ENCODE results near the gene SENP1. TPM values are rescaled to one million over a fixed set of nuclear protein-coding genes. Genes with fewer than 3 reads are reported as not detected.
A peak's percentile ranks its signal among the peaks of the same experiment; 100 is the strongest.

SENP1 gene
- total RNA-seq, 2 donors from 2014 or later: 11.6 to 13.9 TPM

GRCh38 chr12:48106681-48107613 is 1.1 kb upstream of the SENP1 start:
- TF ChIP-seq CTCF (IDR thresholded peaks at IDR 0.05): no peak
- DNase-seq (ENCODE audit: low spot score): no peak
- H3K4me3 ChIP-seq: peak overlapping the region; percentile 95 to 98
- H3K9me3 ChIP-seq: no peaks in the 10 kb centered on the region
- H3K4me1 ChIP-seq: peaks cover 0 to 21% of the 10 kb centered on the region in 2 donors
- H3K27ac ChIP-seq: peak overlapping the region; percentile 93
- no peaks in the 10 kb centered on the region for H3K36me3 ChIP-seq
- H3K27me3 ChIP-seq: no peaks in the 10 kb centered on the region

- TF ChIP-seq CTCF (IDR thresholded peaks at IDR 0.05): no peak
These were observed 485 bp downstream of the SENP1 start for GRCh38 chr12:48105321-48105866.

GRCh38 chr12:48104531-48104930 is 1.3 kb downstream of the SENP1 start:
- peak overlapping the region in 1 of 2 donors; percentile 98 for H3K4me3 ChIP-seq
- H3K36me3 ChIP-seq: no peaks in the 10 kb centered on the region
- no peak overlapping the region for H3K27ac ChIP-seq
- no peak for DNase-seq (ENCODE audit: low spot score)
- H3K9me3 ChIP-seq: no peaks in the 10 kb centered on the region
- no peaks in the 10 kb centered on the region for H3K27me3 ChIP-seq
- peaks cover 0 to 23% of the 10 kb centered on the region in 2 donors for H3K4me1 ChIP-seq
- no peak for TF ChIP-seq CTCF (IDR thresholded peaks at IDR 0.05)

More at GRCh38 chr12:48105321-48105866, 485 bp downstream of the SENP1 start:
- H3K9me3 ChIP-seq: no peaks in the 10 kb centered on the region
- peak overlapping the region; percentile 95 to 98 for H3K4me3 ChIP-seq
- no peaks in the 10 kb centered on the region for H3K36me3 ChIP-seq
- no peak for DNase-seq (ENCODE audit: low spot score)
- H3K27me3 ChIP-seq: no peaks in the 10 kb centered on the region
- peaks cover 0 to 23% of the 10 kb centered on the region in 2 donors for H3K4me1 ChIP-seq
- peak overlapping the region; percentile 93 for H3K27ac ChIP-seq

- TF ChIP-seq CTCF (IDR thresholded peaks at IDR 0.05): no peak
These were observed 13.3 kb downstream of the SENP1 start for GRCh38 chr12:48092611-48093010.

GRCh38 chr12:48086327-48086726 is 19.6 kb downstream of the SENP1 start:
- no peak for DNase-seq (ENCODE audit: low spot score)
- Histone ChIP-seq H3K4me1 (no peaks in the 10 kb centered on the region), H3K9me3 (no peaks in the 10 kb centered on the region), H3K36me3 (peaks cover 54% of the 10 kb centered on the region), H3K27me3 (no peaks in the 10 kb centered on the region), H3K4me3 (no peak overlapping the region), H3K27ac (no peak overlapping the region)
- TF ChIP-seq CTCF (IDR thresholded peaks at IDR 0.05): no peak

More at GRCh38 chr12:48092611-48093010, 13.3 kb downstream of the SENP1 start:
- Histone ChIP-seq H3K4me1 (no peaks in the 10 kb centered on the region), H3K27ac (no peak overlapping the region), H3K9me3 (no peaks in the 10 kb centered on the region), H3K36me3 (peaks cover 52% of the 10 kb centered on the region), H3K27me3 (no peaks in the 10 kb centered on the region), H3K4me3 (no peak overlapping the region)
- no peak for DNase-seq (ENCODE audit: low spot score)
